Stimulated activated CD8-positive, alpha-beta memory T cell treated with anti-CD3 and anti-CD28 coated beads, Interleukin-15, amount 100 ng/mL, for 4 hours (primary cell): ENCODE results near the gene MT1M.
A peak's percentile ranks its signal among the peaks of the same experiment; 100 is the strongest.

Experiments used
- DNase-seq, 2 donors: peaks; one replicate each; pipeline ENCODE4 v3.0.0-alpha.2; 2020; ENCODE audit warnings: low read depth in 2 of 2

The MT1M gene

DNA sequence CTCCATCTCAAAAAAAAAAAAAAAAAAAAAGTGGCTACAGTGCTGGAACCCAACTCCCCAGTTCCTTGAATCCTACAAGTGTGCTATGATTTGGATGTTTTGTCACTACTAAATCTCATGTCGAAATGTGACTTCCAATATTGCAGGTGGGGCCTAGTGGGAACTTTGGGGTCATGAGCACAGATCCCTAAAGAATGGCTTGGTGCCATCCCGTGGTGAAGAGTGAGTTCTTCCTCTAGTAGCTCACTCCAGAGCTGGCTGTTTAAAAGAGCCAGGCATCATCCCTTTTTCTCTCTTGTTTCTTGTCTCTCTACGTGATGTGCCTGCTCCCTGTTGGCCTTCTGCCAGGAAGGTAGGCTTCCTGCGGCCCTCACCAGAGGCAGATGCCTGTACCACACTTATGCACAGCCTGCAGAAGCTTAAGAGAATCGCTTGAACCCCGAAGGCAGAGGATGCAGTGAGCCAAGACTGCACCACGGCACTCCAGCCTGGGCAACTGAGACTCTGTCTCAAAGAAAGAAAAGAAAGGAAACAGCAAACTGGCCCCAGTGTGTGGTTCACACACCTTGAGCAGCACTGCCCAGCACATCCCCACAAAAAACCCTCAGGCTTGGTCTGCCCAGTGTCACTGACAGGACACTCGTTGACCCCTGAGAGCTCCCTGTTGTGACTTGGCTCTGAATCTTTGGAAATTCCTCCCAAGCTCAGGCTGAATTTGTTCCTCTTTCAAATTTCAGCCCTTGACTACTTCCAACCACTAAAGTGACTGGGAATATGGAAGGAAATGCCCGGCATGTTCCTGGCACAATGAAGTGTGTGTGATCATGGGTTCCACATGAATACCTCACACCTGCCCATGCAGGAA is 3.7 kb upstream of the MT1M start:
- no peak for DNase-seq

DNA sequence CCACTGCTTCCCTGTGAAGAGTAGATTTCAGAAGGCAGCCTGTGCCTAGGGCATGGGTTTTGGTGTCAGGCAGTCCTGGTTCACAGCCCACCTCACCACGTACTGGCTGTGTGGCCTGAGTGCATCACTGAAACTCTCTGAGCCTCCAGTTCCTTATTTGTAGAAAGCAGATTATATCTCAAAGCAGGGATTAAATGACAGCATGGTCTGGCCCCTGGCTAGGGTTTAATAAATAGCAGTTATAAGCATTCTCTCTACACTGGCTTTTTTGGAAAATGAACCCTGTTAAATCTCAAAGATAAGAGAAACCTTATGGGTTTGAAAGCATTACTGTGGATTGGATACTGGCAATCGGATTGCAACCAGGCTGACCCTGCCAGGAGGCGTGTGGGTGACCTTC is 2.9 kb upstream of the MT1M start:
- DNase-seq: no peak

DNA sequence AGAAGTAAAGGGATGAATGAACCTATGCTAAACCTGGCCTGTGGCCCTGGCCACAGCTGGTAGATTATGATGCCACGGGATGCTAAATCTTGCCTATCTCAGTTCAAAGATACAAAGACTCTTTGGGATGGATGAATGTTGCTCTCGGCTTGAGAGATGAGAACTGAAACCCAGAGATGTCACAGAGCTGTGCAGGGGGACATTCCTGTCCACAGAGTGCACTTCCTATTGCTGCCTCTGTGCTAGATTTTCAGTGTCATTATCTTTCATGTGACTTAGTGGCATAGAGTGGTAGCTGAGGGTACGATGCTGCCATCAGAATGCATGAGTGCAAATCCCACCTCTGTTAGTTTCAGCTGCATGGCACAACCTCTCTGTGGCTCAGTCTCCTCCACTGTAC is 2.3 kb upstream of the MT1M start:
- no peak for DNase-seq

DNA sequence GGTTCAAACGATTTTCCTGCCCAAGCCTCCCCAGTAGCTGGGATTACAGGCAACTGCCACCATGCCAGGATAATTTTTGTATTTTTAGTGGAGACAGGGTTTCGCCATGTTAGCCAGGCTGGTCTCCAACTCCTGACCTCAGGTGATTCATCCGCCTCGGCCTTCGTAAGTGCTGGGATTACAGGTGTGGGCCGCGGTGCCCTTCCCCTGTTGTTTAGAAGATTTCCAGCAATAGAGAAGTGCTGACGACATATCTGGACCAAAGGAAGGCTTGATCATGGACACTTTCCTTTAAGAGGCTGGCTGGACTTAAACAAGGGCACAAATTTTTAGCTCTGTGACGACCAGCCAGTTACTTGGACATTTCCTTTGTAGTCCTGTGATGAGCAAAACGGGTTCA is 1.3 kb upstream of the MT1M start:
- no peak for DNase-seq

DNA sequence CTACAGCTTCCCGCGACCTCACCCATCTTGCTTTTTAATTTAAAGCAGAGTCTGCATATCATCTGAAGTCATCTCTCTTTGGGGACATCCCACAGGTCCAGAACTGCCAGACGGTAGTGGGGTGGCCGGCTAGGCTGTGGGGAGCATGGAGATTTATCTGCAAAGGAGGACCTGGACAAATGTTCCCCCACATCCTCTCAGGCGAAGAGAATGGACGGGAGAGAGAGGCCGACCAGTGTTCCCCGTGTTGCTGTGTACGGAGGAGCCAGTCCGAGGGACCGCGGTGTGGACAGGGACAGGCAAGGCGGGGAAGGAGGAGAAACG is 665 bp upstream of the MT1M start:
- no peak for DNase-seq

DNA sequence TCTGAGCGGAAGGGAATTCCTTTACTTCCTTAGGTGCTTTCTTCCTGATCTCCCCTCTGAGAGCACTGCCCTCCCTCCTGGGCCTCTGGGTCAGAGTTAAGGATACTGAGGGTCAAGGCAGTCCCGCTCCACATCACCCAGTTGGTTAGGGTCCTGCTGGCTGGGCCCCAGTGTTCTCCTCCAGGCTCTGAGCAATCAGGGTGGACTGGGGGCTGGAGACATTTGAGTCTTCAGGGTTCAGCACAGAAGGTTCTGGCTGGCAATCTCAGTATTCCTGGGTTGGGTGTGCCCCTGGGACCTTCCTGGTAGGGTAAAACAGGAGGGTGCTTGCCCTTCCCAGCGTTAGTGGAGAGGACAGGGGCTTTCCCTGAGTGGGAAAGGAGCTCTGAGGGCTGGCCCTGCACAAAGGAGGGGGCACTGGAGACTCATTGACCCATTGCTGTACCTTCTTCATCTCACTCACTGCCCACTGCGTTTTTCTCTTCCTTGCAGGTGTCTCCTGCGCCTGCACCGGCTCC is 448 bp downstream of the MT1M start:
- DNase-seq: no peak

DNA sequence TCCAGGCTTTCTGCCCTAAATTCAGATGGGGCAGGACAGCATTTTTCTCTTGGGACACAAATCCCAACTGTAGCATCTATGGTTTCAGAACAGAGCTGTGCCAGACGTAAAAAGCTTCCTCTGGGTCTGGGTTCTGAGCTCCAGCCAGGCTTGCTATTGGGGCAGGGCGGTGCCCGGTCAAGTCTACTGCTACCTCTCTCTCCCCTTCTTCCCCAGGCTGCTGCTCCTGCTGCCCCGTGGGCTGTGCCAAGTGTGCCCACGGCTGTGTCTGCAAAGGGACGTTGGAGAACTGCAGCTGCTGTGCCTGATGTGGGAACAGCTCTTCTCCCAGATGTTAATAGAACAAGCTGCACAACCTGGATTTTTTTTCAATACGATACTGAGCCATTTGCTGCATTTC is 1.1 kb downstream of the MT1M start:
- no peak for DNase-seq

DNA sequence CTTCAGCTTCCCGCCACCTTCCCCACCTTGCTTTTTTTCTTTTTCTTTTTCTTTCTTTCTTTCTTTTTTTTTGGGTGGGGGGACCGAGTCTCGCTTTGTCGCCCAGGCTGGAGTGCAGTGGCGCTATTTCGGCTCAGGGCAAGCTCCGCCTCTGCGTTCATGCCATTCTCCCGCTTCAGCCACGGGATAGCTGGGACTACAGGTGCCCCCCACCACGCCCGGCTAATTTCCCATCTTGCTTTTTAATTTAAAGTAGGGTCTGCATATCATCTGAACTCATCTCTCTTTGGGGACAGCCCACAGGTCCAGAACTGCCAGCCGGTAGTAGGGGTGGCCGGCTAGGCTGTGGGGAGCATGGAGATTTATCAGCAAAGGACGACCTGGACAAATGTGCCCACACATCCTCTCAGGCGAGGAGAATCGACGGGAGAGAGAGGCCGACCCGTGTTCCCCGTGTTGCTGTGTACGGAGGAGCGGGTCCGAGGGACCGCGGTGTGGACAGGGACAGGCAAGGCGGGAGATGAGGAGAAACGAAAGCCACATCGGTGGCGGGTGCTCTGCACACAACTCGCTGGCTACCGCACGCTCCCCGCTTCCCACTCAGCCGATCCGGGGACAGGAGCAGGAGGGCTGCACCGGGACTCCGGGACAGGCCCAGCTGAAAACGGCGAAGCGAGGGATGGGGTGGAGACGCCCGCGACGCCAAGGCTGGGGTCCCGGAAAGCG is 2.4 kb downstream of the MT1M start:
- DNase-seq: no peak

DNA sequence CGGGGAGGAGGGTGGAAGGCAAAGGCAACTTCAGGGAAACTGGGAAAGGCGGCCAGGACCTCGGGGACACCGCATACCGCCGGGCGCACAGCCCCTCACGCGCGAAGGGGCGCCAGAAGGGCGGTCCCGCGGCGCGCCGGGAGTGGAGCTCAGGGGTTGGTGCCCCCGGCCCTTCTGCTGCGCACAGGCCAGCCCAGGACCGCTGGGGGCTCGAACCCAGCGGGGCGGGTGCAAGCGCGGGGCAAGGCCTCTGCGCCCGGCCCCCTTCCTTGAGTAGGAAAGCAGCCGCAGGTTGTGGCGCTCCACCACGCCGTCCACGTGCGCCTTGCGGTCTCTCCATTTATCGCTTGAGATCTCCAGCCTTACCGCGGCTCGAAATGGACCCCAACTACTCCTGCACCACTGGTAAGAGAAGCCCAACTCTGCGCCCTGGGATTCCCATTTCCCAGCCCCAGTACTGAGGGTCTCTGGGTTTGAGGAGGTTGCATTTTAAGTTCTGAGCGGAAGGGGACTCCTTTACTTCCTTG is 3.0 kb downstream of the MT1M start:
- no peak for DNase-seq

DNA sequence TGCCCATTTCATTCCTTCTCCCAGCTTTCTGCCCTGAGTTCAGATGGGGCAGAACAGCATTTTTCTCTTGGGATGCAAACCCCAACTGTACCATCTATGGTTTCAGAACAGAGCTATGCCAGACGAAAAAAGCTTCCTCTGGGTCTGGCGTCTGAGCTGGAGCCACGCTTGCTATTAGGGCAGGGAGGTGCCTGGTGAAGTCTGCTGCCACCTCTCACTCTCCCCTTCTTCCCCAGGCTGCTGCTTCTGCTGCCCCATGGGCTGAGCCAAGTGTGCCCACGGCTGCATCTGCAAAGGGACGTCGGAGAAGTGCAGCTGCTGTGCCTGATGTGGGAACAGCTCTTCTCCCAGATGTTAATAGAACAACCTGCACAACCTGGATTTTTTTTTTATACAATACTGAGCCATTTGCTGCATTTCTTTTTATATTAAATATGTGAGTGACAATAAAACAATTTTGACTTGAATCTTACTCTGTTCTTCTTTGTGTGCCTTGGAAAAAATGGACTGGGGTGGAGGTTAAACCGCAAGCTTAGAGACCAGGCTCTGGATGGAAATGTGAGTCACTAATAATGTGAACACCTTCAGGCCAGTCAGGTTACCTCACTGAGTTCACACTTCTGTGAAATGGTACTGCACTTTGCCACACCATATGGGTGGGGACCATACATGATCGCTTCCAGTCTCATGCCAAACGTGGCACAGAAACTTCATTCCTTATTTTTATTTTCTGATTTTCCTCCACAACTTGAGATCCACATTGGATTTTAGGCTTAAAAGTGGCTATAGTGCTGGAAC is 4.4 kb downstream of the MT1M start:
- no peak for DNase-seq

DNA sequence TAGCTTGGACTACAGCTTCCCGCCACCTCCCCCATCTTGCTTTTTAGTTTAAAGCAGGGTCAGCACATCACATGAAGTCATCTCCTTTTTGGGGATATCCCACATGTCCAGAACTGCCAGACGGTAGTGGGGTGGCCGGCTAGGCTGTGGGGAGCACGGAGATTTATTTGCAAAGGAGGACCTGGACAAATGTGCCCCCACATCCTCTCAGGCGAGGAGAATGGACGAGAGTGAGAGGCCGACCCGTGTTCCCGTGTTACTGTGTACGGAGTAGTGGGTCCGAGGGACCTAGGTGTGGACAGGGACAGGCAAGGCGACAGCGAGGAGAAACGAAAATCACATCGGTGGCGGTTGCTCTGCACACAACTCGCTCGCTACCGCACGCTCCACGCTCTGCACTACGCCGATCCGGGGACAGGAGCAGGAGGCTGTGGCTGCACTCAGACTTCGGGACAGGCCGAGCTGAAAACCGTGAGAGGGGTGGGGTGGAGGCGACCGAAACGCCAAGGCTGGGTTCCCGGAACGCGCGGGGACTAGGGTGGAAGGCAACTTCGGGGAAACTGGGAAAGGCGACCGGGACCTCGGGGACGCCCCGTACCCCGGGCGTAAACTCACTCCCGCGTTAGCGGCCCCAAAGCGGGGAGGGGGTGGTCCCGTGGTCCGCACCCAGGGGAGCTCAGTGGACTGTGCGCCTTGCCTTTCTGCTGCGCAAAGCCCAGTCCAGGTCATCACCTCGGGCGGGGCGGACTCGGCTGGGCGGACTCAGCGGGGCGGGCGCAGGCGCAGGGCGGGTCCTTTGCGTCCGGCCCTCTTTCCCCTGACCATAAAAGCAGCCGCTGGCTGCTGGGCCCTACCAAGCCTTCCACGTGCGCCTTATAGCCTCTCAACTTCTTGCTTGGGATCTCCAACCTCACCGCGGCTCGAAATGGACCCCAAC is 5.6 kb downstream of the MT1M start, which contains the start of gene MT1A:
Gene MT1A (plus strand): TSS at position 853 of the 937 bp plus-strand sequence. CDS start 73 bp downstream, at position 926.
- DNase-seq: no peak

DNA sequence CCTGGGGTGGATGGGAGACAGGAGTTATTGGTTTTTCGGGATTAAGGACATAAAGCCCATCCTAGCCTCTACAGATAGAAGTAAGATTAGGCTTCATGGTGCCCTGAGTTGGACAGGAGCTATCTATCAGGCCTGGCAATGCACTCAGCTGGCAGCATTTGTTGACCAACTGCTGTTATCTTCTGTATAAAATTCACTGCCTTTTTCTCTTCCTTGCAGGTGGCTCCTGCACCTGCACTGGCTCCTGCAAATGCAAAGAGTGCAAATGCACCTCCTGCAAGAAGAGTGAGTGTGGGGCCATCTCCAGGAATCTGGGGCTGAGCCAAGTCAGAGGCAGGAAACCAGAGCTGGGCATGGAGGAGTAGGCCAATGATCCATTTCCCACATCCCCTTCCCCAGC is 6.6 kb downstream of the MT1M start:
- no peak for DNase-seq

DNA sequence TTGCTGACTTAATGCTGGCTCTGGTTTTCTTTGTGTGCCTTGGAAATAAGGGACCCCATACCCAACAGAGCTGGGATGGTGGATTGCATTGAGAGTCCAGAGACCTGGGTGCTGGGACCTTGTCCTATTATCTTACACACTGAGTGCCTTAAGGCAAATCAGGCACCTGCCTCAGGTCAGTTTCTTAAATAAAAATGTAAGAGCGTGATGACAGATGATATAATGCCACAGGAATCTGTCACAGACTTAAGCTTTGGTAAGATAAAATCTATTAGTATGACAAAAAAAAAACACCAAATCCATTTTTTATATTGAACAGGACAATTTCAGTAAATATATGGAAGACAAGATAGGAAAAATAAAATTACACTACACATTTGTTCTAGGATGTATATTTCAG is 7.6 kb downstream of the MT1M start:
- DNase-seq: no peak

DNA sequence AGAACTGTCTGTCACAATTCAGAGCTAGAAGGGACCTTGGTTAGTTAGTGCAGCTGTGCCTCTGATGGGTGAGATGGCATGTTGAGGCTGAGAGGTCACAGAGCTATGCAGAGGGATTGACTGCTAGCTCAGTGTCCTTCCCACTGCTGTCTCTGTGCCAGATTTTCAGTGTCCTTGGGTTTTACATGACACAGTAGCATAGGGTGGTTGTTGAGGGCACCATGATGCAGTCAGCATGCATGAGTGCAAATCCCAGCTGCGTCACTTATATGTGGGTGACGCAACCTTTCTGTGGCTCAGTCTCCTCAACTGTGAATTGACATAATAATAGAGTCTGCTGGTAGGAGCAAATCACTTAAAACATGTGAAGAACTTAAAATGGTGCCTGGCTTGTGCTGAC is 8.7 kb downstream of the MT1M start:
- no peak for DNase-seq

DNA sequence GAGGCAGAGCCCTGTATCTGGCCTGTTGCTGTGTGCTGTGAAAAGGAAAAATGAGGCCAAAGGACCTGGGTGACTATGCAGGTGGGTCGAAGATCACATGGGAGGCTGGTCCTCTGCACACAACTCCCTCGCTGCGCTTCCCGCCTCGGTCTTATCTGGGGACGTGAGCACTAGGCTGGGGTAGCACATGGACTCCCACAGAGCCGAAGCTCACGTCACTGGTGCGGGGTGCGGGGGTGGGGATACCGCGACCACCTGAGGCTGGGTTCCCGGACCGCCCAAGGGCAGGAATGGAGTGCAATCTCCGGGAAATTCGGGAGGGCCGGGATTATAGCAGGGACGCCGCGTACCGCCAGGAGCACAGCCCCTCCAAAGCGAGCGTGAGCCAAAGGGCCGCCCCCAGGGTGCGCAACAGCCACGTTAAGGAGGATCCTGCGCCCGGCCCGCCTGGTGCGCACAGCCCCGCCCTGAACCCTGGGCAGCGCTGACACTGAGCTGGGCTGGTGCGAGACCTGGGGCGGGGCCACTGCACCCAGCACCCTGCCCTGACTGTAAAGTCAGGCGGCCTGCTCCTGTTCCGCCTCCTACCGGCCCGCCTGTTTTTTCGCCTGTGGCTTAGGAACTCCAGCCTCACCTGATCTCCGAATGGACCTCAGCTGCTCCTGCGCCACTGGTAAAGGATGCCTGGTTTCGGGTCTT is 10.8 kb downstream of the MT1M start:
- DNase-seq: peak; percentile 46 to 60

DNA sequence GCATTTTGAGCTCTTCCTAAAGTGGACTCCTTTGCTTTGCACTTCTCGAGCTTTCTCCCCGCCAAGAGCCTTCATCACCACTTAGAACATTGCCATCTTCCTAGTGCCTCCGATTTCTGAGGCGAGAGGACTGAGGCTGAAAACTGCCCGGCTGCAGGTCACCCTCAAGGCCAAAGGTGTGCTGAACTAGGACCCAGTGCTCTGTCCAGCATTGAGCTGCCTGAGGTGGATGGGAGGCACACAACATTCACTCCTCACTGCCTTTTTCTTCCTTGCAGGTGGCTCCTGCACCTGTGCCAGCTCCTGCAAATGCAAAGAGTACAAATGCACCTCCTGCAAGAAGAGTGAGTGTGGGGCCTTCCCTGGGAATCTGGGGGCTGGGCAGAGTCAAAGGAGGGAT is 11.4 kb downstream of the MT1M start:
- no peak for DNase-seq

DNA sequence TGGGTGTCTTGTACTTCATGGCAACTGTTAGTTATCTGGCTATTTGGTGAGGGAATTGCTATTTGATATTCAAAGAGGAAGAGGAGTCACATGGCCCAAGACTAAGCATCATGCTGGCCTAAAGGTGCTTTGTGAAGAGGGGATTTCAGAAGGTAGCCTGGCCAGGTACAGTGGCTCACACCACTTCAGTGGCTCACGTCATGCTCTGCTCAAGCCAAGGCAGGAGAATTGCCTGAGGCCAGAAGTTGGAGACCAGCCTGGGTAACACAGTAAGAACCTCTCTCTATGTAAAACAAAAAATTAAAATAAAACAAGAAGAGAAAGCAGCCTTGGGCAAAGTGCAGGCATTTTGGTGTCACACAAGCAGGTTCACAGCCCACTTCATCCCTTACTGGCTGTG is 12.9 kb downstream of the MT1M start:
- DNase-seq: no peak

DNA sequence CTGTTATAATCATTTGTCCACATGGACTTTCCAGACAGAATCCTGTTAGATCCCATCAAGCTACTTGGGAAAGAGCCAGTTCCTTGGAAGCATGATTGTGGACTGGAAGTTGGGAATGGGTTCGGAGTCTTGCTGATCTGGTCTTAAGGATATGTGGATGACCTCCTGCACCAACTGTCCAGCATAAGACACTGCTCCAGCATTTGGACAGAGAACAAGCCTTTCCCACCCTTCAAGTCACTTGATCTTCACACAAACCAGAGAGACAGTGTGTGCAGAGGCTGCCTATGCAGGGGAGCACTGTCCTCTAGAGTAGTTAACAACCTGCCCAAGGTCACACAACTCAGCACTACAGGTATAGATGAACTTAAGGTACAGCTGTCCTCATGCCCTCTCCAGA is 13.4 kb downstream of the MT1M start:
- DNase-seq: no peak

DNA sequence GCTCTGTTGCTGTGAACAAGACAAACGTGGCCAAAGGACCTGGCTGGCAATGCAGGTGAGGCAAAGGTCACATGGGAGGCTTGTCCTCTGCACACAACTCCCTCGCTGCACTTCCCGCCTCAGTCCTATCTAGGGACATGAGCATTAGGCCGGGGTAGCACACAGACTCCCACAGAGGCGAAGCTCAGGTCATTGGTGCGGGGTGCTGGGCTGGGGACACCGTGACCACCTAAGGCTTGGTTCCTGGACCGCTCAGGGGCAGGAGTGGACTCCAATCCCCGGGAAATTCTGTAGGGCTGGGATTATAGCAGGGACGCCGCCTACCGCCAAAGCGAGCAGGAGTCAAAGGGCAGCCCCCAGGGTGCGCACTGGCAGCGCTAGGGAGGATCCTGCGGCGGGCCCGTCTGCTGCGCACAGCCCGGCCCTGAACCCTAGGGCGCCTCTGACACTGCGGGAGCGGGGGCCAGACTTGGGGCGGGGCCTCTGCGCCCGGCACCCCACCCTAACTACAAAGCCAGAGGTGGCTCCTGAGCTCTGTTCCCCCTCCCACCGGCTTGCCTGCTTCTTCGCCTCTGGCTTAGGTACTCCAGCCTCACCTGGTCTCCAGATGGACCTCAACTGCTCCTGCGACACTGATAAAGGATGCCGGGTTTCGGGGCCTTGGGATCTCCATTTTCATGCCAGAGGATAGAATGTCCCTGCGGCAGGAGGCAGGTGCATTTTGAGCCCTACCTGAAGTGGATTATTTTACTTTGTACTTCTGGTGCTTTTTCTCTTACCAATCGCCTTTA is 15.4 kb downstream of the MT1M start:
- DNase-seq: no peak

DNA sequence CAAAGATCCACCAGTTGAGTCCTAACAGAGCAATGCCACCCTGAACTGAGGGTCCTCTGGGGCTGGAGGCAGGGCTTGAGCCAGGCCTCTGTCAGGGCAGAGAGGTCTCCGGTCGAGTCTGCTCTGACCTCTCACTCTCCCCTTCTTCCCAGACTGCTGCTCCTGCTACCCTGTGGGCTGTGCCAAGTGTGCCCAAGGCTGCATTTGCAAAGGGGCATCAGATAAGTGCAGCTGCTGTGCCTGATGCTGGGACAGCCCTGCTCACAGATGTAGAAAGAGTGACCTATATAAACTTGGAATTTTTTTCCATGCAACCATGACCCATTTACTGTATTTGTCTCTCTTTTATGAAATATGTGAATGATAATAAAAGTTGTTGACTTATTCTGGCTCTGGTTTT is 16.8 kb downstream of the MT1M start:
- DNase-seq: no peak
